ENCODE data around the gene FFAR3. TPM values are rescaled to one million over a fixed set of nuclear protein-coding genes. Genes with fewer than 3 reads are reported as not detected.

FFAR3 gene
- total RNA-seq, 1 experiment from 2014 or later = not detected

DNA sequence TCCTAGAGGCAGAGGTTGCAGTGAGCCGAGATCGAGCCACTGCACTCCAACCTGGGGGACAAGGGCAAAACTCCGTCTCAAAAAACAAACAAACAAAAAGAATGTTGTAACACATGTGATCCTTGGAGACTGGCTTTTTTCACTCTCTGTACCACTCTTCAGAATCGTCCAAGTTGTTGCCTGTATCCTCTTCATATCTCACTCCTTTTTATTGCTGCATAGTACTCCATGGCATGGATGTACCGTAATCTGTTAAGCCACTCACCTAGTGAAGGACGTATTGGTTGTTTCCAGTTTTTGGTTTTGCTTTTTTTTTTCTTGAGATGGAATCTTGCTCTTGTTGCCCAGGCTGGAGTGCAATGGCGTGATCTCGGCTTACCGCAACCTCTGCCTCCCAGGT is 36.2 kb upstream of the FFAR3 start:
- Histone ChIP-seq H3K27me3 (ENCODE audit: low read length) (no peaks in the 10 kb centered on the region), H3K9me3 (ENCODE audit: low read length) (peaks cover 4% of the 10 kb centered on the region), H3K4me2 (ENCODE audit: low read depth, low read length, poor library complexity, severe bottlenecking) (no peak overlapping the region), H3K4me3 (ENCODE audit: low read length) (no peak overlapping the region), H3K79me2 (ENCODE audit: low read length) (no peaks in the 10 kb centered on the region), H3K36me3 (ENCODE audit: insufficient read depth, low read length) (no peaks in the 10 kb centered on the region), H3K9ac (ENCODE audit: low read length) (no peak overlapping the region), H3K4me1 (ENCODE audit: low read length) (peaks cover 71% of the 10 kb centered on the region), H2AFZ (ENCODE audit: low read length) (no peak overlapping the region), H3K9me2 (replicated peaks; ENCODE audit: insufficient read depth, low read length) (no peaks in the 10 kb centered on the region), H4K20me1 (ENCODE audit: insufficient read depth, low read depth, low read length) (no peaks in the 10 kb centered on the region), H3K27ac (ENCODE audit: low read length) (no peak overlapping the region)
- no peak for DNase-seq

- Histone ChIP-seq H3K79me2 (ENCODE audit: low read length) (peaks cover 8% of the 10 kb centered on the region; the same call in 1 of the 2 replicates), H3K9me2 (replicated peaks; ENCODE audit: insufficient read depth, low read length) (no peaks in the 10 kb centered on the region), H3K9ac (ENCODE audit: low read length) (no peak overlapping the region), H3K27me3 (ENCODE audit: low read length) (no peaks in the 10 kb centered on the region), H3K4me3 (ENCODE audit: low read length) (no peak overlapping the region), H4K20me1 (ENCODE audit: insufficient read depth, low read depth, low read length) (peaks cover 8% of the 10 kb centered on the region; the same call in 1 of the 2 replicates), H3K27ac (ENCODE audit: low read length) (no peak overlapping the region), H3K36me3 (ENCODE audit: insufficient read depth, low read length) (peaks cover 12% of the 10 kb centered on the region), H2AFZ (ENCODE audit: low read length) (no peak overlapping the region), H3K4me1 (ENCODE audit: low read length) (peaks cover 82% of the 10 kb centered on the region), H3K9me3 (ENCODE audit: low read length) (no peaks in the 10 kb centered on the region), H3K4me2 (ENCODE audit: low read depth, low read length, poor library complexity, severe bottlenecking) (no peak overlapping the region)
- no peak for DNase-seq
Observed at GRCh38 chr19:35327642-35328041, 30.6 kb upstream of the FFAR3 start.

DNA sequence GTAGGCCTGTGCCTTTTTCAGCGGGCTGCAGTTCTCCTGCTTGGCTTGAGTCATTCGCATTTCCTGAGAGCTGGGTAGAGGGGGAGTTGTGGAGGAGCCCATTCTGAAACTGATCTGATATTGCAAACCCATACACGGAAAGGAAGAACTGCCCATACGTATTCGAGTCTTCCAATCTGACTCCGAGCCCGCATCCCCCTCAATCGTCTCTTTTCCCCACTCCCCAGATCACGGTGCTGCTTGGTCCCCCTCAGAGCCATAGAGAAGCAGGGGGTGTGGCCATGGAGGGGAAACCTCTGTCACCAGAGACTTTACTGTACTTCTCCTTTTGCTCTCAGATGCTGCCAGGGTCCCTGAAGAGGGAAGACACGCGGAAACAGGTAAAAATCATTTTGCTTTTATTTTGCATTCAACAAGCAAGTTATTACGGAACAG is 29.4 kb upstream of the FFAR3 start, which contains the start of gene CD22:
CD22 (plus strand) TSS at position 337 of the 435 bp plus-strand sequence. CDS start 2,854 bp downstream, outside the sequence.
- no peaks in the 10 kb centered on the region for H3K9me3 ChIP-seq (ENCODE audit: low read length)
- peak within 1 kb of the TSS; percentile 98 for H3K4me2 ChIP-seq (ENCODE audit: low read depth, low read length, poor library complexity, severe bottlenecking)
- peak within 1 kb of the TSS; percentile 95 for H3K9ac ChIP-seq (ENCODE audit: low read length)
- no peaks in the 10 kb centered on the region for H3K27me3 ChIP-seq (ENCODE audit: low read length)
- H3K36me3 ChIP-seq (ENCODE audit: insufficient read depth, low read length) = peaks cover 25% of the 10 kb centered on the region
- H3K4me1 ChIP-seq (ENCODE audit: low read length) = peaks cover 83% of the 10 kb centered on the region
- no peak within 1 kb of the TSS for H2AFZ ChIP-seq (ENCODE audit: low read length)
- H3K27ac ChIP-seq (ENCODE audit: low read length) = peak within 1 kb of the TSS; percentile 90
- H3K9me2 ChIP-seq (replicated peaks; ENCODE audit: insufficient read depth, low read length) = no peaks in the 10 kb centered on the region
- peaks cover 21% of the 10 kb centered on the region; the same call in 1 of the 2 replicates for H4K20me1 ChIP-seq (ENCODE audit: insufficient read depth, low read depth, low read length)
- H3K79me2 ChIP-seq (ENCODE audit: low read length) = peaks cover 10% of the 10 kb centered on the region; the same call in 1 of the 2 replicates
- H3K4me3 ChIP-seq (ENCODE audit: low read length) = peak within 1 kb of the TSS; percentile 92
- peak; percentile 94 for DNase-seq

- Histone ChIP-seq H3K4me1 (ENCODE audit: low read length) (peaks cover 81% of the 10 kb centered on the region), H3K27me3 (ENCODE audit: low read length) (no peaks in the 10 kb centered on the region), H3K9me2 (replicated peaks; ENCODE audit: insufficient read depth, low read length) (no peaks in the 10 kb centered on the region), H3K4me3 (ENCODE audit: low read length) (peak overlapping the region; percentile 92), H2AFZ (ENCODE audit: low read length) (no peak overlapping the region), H3K27ac (ENCODE audit: low read length) (peak overlapping the region; percentile 90), H3K79me2 (ENCODE audit: low read length) (peaks cover 10% of the 10 kb centered on the region; the same call in 1 of the 2 replicates), H3K9me3 (ENCODE audit: low read length) (no peaks in the 10 kb centered on the region), H3K4me2 (ENCODE audit: low read depth, low read length, poor library complexity, severe bottlenecking) (peak overlapping the region; percentile 98), H4K20me1 (ENCODE audit: insufficient read depth, low read depth, low read length) (peaks cover 25% of the 10 kb centered on the region; the same call in 1 of the 2 replicates), H3K36me3 (ENCODE audit: insufficient read depth, low read length) (peaks cover 29% of the 10 kb centered on the region), H3K9ac (ENCODE audit: low read length) (peak overlapping the region; percentile 95)
- no peak for DNase-seq
Observed at GRCh38 chr19:35329323-35329722, 28.9 kb upstream of the FFAR3 start.

- Histone ChIP-seq H2AFZ (ENCODE audit: low read length) (no peak overlapping the region), H3K36me3 (ENCODE audit: insufficient read depth, low read length) (peaks cover 32% of the 10 kb centered on the region), H3K4me3 (ENCODE audit: low read length) (peak overlapping the region; percentile 92), H3K9me3 (ENCODE audit: low read length) (no peaks in the 10 kb centered on the region), H3K27me3 (ENCODE audit: low read length) (no peaks in the 10 kb centered on the region), H3K27ac (ENCODE audit: low read length) (peak overlapping the region; percentile 90), H4K20me1 (ENCODE audit: insufficient read depth, low read depth, low read length) (peaks cover 26% of the 10 kb centered on the region; the same call in 1 of the 2 replicates), H3K9ac (ENCODE audit: low read length) (peak overlapping the region; percentile 95), H3K4me2 (ENCODE audit: low read depth, low read length, poor library complexity, severe bottlenecking) (peak overlapping the region; percentile 98), H3K9me2 (replicated peaks; ENCODE audit: insufficient read depth, low read length) (no peaks in the 10 kb centered on the region), H3K79me2 (ENCODE audit: low read length) (peaks cover 10% of the 10 kb centered on the region; the same call in 1 of the 2 replicates), H3K4me1 (ENCODE audit: low read length) (peaks cover 70% of the 10 kb centered on the region)
- DNase-seq = peak; percentile 98
Observed at GRCh38 chr19:35330475-35330874, 27.8 kb upstream of the FFAR3 start.

DNA sequence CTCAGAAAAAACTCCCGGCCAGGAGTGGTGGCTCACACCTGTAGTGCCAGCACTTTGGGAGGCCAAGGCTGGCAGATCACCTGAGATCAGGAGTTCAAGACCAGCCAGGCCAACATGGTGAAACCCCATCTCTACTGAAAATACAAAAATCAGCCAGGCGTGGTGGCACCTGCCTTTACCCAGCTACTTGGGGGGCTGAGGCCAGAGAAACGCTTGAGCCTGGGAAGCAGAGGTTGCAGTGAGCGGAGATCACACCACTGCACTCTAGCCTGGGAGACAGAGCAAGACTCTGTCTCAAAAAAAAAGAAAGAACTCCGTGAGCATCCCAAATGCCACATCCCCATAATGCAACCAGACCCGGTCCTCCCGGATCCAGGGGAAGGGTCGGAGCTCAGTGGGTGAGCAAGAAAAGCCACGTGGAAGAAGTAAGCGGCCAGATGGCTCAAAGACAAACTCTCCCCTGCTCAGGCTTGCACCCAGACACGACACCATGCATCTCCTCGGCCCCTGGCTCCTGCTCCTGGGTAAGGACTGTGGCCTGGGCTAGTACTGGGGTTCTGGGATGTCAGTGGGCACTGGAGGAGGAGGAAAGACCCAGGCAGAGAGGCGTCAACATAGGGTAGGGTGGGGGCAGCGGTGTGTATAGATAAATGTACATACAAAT is 26.6 kb upstream of the FFAR3 start:
- Histone ChIP-seq H3K4me1 (ENCODE audit: low read length) (peaks cover 65% of the 10 kb centered on the region), H3K79me2 (ENCODE audit: low read length) (peaks cover 10% of the 10 kb centered on the region; the same call in 1 of the 2 replicates), H4K20me1 (ENCODE audit: insufficient read depth, low read depth, low read length) (peaks cover 26% of the 10 kb centered on the region; the same call in 1 of the 2 replicates), H3K4me2 (ENCODE audit: low read depth, low read length, poor library complexity, severe bottlenecking) (peak overlapping the region; percentile 98), H3K9me3 (ENCODE audit: low read length) (no peaks in the 10 kb centered on the region), H3K36me3 (ENCODE audit: insufficient read depth, low read length) (peaks cover 34% of the 10 kb centered on the region), H3K27me3 (ENCODE audit: low read length) (no peaks in the 10 kb centered on the region), H3K4me3 (ENCODE audit: low read length) (peak overlapping the region; percentile 92), H3K9ac (ENCODE audit: low read length) (peak overlapping the region; percentile 67), H3K27ac (ENCODE audit: low read length) (peak overlapping the region; percentile 90), H3K9me2 (replicated peaks; ENCODE audit: insufficient read depth, low read length) (no peaks in the 10 kb centered on the region), H2AFZ (ENCODE audit: low read length) (no peak overlapping the region)
- no peak for DNase-seq

- peaks cover 39% of the 10 kb centered on the region for H3K36me3 ChIP-seq (ENCODE audit: insufficient read depth, low read length)
- peaks cover 10% of the 10 kb centered on the region; the same call in 1 of the 2 replicates for H3K79me2 ChIP-seq (ENCODE audit: low read length)
- no peaks in the 10 kb centered on the region for H3K9me3 ChIP-seq (ENCODE audit: low read length)
- H4K20me1 ChIP-seq (ENCODE audit: insufficient read depth, low read depth, low read length) = peaks cover 29% of the 10 kb centered on the region; the same call in 1 of the 2 replicates
- H3K9me2 ChIP-seq (replicated peaks; ENCODE audit: insufficient read depth, low read length) = no peaks in the 10 kb centered on the region
- peak overlapping the region; percentile 22; the same call in 1 of the 2 replicates for H3K4me3 ChIP-seq (ENCODE audit: low read length)
- no peak overlapping the region for H2AFZ ChIP-seq (ENCODE audit: low read length)
- peak overlapping the region; percentile 98 for H3K4me2 ChIP-seq (ENCODE audit: low read depth, low read length, poor library complexity, severe bottlenecking)
- no peak for DNase-seq
- peaks cover 61% of the 10 kb centered on the region for H3K4me1 ChIP-seq (ENCODE audit: low read length)
- H3K9ac ChIP-seq (ENCODE audit: low read length) = peak overlapping the region; percentile 51; the same call in 1 of the 2 replicates
- no peaks in the 10 kb centered on the region for H3K27me3 ChIP-seq (ENCODE audit: low read length)
- H3K27ac ChIP-seq (ENCODE audit: low read length) = peak overlapping the region; percentile 90
Observed at GRCh38 chr19:35332817-35333216, 25.4 kb upstream of the FFAR3 start.

DNA sequence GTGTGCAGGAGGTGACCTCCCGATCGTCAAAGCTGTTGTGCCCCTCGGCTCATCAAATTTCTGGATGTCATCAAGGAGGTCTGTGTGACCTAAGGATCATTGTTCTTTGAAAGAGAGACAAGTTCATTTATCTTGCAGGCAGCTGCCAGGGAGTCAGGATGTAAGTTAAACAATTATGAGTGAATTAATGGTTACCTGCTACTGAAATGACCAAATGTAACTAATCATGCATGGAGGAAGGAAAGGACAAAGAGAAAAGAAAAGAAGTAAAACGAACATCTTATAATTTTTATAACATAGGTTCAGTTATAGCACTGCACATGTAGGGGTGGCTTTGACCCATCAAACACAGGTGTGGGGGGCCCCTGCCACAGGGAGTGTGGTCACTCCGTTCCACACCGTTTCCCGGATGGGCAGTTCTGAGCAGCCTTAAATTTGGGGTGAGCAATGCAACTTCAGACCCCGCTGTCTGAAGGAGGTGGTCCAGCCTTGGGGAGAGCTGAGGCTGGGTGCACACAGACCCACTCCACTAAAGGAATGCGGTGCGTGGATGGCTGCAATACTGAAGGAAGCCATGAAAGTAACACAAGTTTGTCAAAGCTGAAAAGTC is 24.0 kb upstream of the FFAR3 start:
- Histone ChIP-seq H3K9me2 (replicated peaks; ENCODE audit: insufficient read depth, low read length) (no peaks in the 10 kb centered on the region), H3K4me2 (ENCODE audit: low read depth, low read length, poor library complexity, severe bottlenecking) (no peak overlapping the region), H4K20me1 (ENCODE audit: insufficient read depth, low read depth, low read length) (peaks cover 29% of the 10 kb centered on the region; the same call in 1 of the 2 replicates), H3K4me1 (ENCODE audit: low read length) (peaks cover 48% of the 10 kb centered on the region), H3K36me3 (ENCODE audit: insufficient read depth, low read length) (peaks cover 44% of the 10 kb centered on the region), H3K79me2 (ENCODE audit: low read length) (peaks cover 10% of the 10 kb centered on the region; the same call in 1 of the 2 replicates), H2AFZ (ENCODE audit: low read length) (no peak overlapping the region), H3K27ac (ENCODE audit: low read length) (0 out of 2 replicates have a peak overlapping the region, but pooled peaks have one; percentile 7), H3K9ac (ENCODE audit: low read length) (no peak overlapping the region), H3K4me3 (ENCODE audit: low read length) (no peak overlapping the region), H3K27me3 (ENCODE audit: low read length) (no peaks in the 10 kb centered on the region), H3K9me3 (ENCODE audit: low read length) (no peaks in the 10 kb centered on the region)
- no peak for DNase-seq

Data from Karpas-422 (cell line).